SU-DHL-6 (cell line): ENCODE data around the gene OSBPL5.

ENCODE experiments used
- H2AFZ ChIP-seq: fragments of 200-600 bp; sonication (generic); 2 replicates; pipeline ENCODE4 v1.6.1; 2014; ENCODE audit warnings: low read depth, mild to moderate bottlenecking, moderate library complexity, mixed read lengths, antibody characterized with exemption, low read length; ENCODE audit not compliant: severe bottlenecking
- H3F3A ChIP-seq: fragments of 200-600 bp; shearing (Covaris generic); 2 replicates; pipeline ENCODE4 v1.6.0; 2016; ENCODE audit warnings: antibody characterized with exemption, mild to moderate bottlenecking; ENCODE audit not compliant: insufficient read depth
- H3K27ac ChIP-seq: fragments of 200-600 bp; sonication (generic); 2 replicates; pipeline ENCODE4 v1.5.1; 2016; ENCODE audit warnings: low read depth, mild to moderate bottlenecking, low read length, moderate library complexity, mixed read lengths
- H3K27me3 ChIP-seq: fragments of 200-600 bp; sonication (generic), shearing (Covaris generic); 2 replicates; pipeline ENCODE4 v1.6.0; 2014; ENCODE audit warnings: mild to moderate bottlenecking, low read length
- H3K36me3 ChIP-seq: fragments of 200-600 bp; sonication (generic); 2 replicates; pipeline ENCODE4 v1.6.1; 2014; ENCODE audit warnings: mild to moderate bottlenecking, low read length, mixed read lengths
- H3K4me2 ChIP-seq: fragments of 300-600, 200-600 bp; shearing (Covaris generic), sonication (generic); 2 replicates; pipeline ENCODE4 v1.6.0; 2014; ENCODE audit warnings: low read length, low read depth, mild to moderate bottlenecking; ENCODE audit not compliant: poor library complexity, severe bottlenecking
- H3K4me3 ChIP-seq: fragments of 200-600 bp; sonication (generic); 2 replicates; pipeline ENCODE4 v1.5.1; 2014; ENCODE audit warnings: antibody characterized with exemption, low read length, mild to moderate bottlenecking, mixed read lengths; ENCODE audit not compliant: insufficient read depth, poor library complexity, severe bottlenecking
- H3K79me2 ChIP-seq: fragments of 200-600 bp; sonication (generic); 2 replicates; pipeline ENCODE4 v1.6.1; 2014; ENCODE audit warnings: mild to moderate bottlenecking, low read length, moderate library complexity; ENCODE audit not compliant: insufficient read depth
- H3K9ac ChIP-seq: fragments of 200-600 bp; sonication (generic); 2 replicates; pipeline ENCODE4 v1.7.0; 2014; ENCODE audit warnings: mild to moderate bottlenecking, low read length
- H3K9me2 ChIP-seq: fragments of 200-600 bp; sonication (generic); replicated peaks from 2 replicates; pipeline ENCODE4 v1.6.1; 2014; ENCODE audit warnings: low read length; ENCODE audit not compliant: insufficient read depth
- H3K9me3 ChIP-seq: fragments of 200-600 bp; sonication (generic); 2 replicates; pipeline ENCODE4 v1.6.1; 2014; ENCODE audit warnings: low read length, mixed read lengths; ENCODE audit not compliant: insufficient read depth
- H4K20me1 ChIP-seq: fragments of 200-600 bp; sonication (generic); 2 replicates; pipeline ENCODE4 v1.6.1; 2014; ENCODE audit warnings: low read depth, mild to moderate bottlenecking, antibody characterized with exemption, low read length, moderate library complexity, mixed read lengths
- CTCF ChIP-seq: fragments of 200-600 bp; sonication (generic); IDR thresholded peaks from one replicate; pipeline ENCODE4 v1.5.1; 2017; ENCODE audit warnings: antibody characterized with exemption, mild to moderate bottlenecking, low read length, moderate library complexity; ENCODE audit not compliant: insufficient read depth, poor library complexity, severe bottlenecking
- EZH2phosphoT487 ChIP-seq: fragments of 200-600 bp; sonication (generic), shearing (Covaris generic); conservative IDR thresholded peaks from 2 replicates; pipeline ENCODE4 v1.6.1; 2018; ENCODE audit warnings: mild to moderate bottlenecking, antibody characterized with exemption, low read length, moderate library complexity, mixed read lengths

OSBPL5 gene

GRCh38 chr11:3189196-3189843 lies 24.2 kb upstream of the OSBPL5 start:
- H3K27ac ChIP-seq = no peak overlapping the region
- TF ChIP-seq EZH2phosphoT487 (no peak), CTCF (no peak)
- H2AFZ ChIP-seq = no peak overlapping the region
- no peak overlapping the region for H3K4me3 ChIP-seq
- no peaks in the 10 kb centered on the region for H3K9me2 ChIP-seq
- H4K20me1 ChIP-seq = no peaks in the 10 kb centered on the region
- no peaks in the 10 kb centered on the region for H3K27me3 ChIP-seq
- H3K9me3 ChIP-seq = no peaks in the 10 kb centered on the region
- no peaks in the 10 kb centered on the region for H3K79me2 ChIP-seq
- no peaks in the 10 kb centered on the region for H3K36me3 ChIP-seq
- H3K4me2 ChIP-seq = no peak overlapping the region
- no peak overlapping the region for H3K9ac ChIP-seq
- H3F3A ChIP-seq = no peaks in the 10 kb centered on the region

GRCh38 chr11:3188496-3189195 lies 23.5 kb upstream of the OSBPL5 start:
- no peak overlapping the region for H3K9ac ChIP-seq
- H3K27ac ChIP-seq = no peak overlapping the region
- no peak overlapping the region for H3K4me3 ChIP-seq

GRCh38 chr11:3186166-3186953 lies 21.2 kb upstream of the OSBPL5 start:
- Histone ChIP-seq H3K4me2 (no peak overlapping the region), H3K36me3 (no peaks in the 10 kb centered on the region), H3K27ac (no peak overlapping the region), H3K9me2 (no peaks in the 10 kb centered on the region), H2AFZ (no peak overlapping the region), H3K27me3 (no peaks in the 10 kb centered on the region), H3K79me2 (no peaks in the 10 kb centered on the region), H3K4me3 (no peak overlapping the region), H3K9me3 (no peaks in the 10 kb centered on the region), H3K9ac (no peak overlapping the region), H4K20me1 (no peaks in the 10 kb centered on the region), H3F3A (no peaks in the 10 kb centered on the region)
- no peak for TF ChIP-seq CTCF
- no peak for TF ChIP-seq EZH2phosphoT487

More at GRCh38 chr11:3188496-3189195, 23.5 kb upstream of the OSBPL5 start:
- Histone ChIP-seq H2AFZ (no peak overlapping the region), H3F3A (no peaks in the 10 kb centered on the region), H3K9me3 (no peaks in the 10 kb centered on the region), H4K20me1 (no peaks in the 10 kb centered on the region), H3K4me2 (no peak overlapping the region), H3K9me2 (no peaks in the 10 kb centered on the region), H3K79me2 (no peaks in the 10 kb centered on the region), H3K27me3 (no peaks in the 10 kb centered on the region), H3K36me3 (no peaks in the 10 kb centered on the region)
- TF ChIP-seq EZH2phosphoT487 = no peak
- no peak for TF ChIP-seq CTCF
